NT2/D1 (cell line): Measurements from ENCODE around the gene AGMAT.

Source experiments
- SUZ12 ChIP-seq: IDR thresholded peaks from 2 replicates; pipeline ENCODE4 v1.6.1; 2011; ENCODE audit not compliant: insufficient read length, insufficient read depth; ENCODE audit errors: extremely low read depth
- YY1 ChIP-seq: IDR thresholded peaks from 2 replicates; pipeline ENCODE4 v1.6.1; 2011; ENCODE audit not compliant: insufficient read length, insufficient read depth
- ZNF274 ChIP-seq: IDR thresholded peaks from 2 replicates; pipeline ENCODE4 v1.6.1; 2011; ENCODE audit warnings: mild to moderate bottlenecking, low read depth, low read length

DNA sequence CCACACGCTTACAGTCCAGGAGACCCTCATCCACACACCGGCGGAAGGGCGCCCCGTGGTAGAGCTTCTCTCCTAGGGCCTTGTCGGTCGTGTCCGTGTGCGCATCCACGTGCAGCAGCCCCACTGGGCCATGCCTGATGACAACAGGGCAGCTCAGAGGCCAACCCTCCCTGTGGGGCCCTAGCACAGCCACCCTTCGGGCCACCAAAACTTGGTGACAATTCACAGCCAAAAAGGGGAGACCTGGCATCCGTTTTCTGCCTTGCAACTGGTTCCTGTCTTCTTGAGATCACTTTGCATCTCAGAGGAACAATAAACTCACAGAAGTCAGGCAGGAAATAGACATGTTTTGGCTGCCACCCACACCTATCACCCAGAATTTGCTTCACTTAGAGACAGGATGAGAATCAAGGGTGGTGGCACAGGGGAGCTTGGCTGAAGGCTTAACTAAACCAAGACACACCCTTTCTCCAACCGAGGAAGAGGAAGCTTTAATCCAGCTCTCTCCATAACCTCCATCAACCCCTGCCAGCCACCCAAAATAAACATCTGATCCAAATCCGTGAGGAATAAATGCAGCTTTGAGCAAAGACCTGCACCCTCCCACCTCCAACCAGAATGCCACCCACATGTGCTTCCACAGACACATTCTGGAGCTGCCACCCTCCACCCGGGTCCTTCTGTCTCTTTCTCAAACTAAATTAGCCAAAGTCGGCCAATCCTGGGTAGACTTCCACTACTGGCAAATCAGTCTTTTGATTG is 5.7 kb downstream of the AGMAT start:
- TF ChIP-seq YY1 (no peak), SUZ12 (no peak), ZNF274 (no peak)
